NCI-H1105 treated with DMSO at 0.1 percent for 48 hours (cell line): Measurements from ENCODE around the gene APPBP2.
"Not testable (repeated sequence)": the region's sequence is repeated elsewhere in the genome, so short reads cannot be mapped to it uniquely, and the experiment has no call there.

Experiments used
- DNase-seq: peaks from one replicate; lab custom pipeline; 2025; lab: John Stamatoyannopoulos, UW

Gene APPBP2

GRCh38 chr17:60525685-60526514 lies at the start of gene APPBP2:
TSS of gene APPBP2 (minus strand) at chr17:60526242. CDS start at chr17:60525931, 311 bp downstream.
- peak; percentile 68 for DNase-seq

GRCh38 chr17:60573236-60574051 lies 47.4 kb upstream of the APPBP2 start:
- DNase-seq = no peak

- no peak for DNase-seq
Measured at GRCh38 chr17:60565233-60565632, 39.2 kb upstream of the APPBP2 start.

- DNase-seq = no peak
Measured at GRCh38 chr17:60563743-60564142, 37.7 kb upstream of the APPBP2 start.

GRCh38 chr17:60562421-60562820 lies 36.4 kb upstream of the APPBP2 start:
- DNase-seq = no peak

GRCh38 chr17:60560860-60561257 lies 34.8 kb upstream of the APPBP2 start:
- DNase-seq = no peak

- DNase-seq = no peak
Measured at GRCh38 chr17:60559995-60560859, 34.2 kb upstream of the APPBP2 start.

- no peak for DNase-seq
Measured at GRCh38 chr17:60559659-60559994, 33.6 kb upstream of the APPBP2 start.

- DNase-seq = no peak
Measured at GRCh38 chr17:60557805-60558204, 31.8 kb upstream of the APPBP2 start.

GRCh38 chr17:60555786-60556185 lies 29.7 kb upstream of the APPBP2 start:
- no peak for DNase-seq

- DNase-seq = peak; percentile 8
Measured at GRCh38 chr17:60554377-60554788, 28.3 kb upstream of the APPBP2 start.

GRCh38 chr17:60552255-60552654 lies 26.2 kb upstream of the APPBP2 start:
- DNase-seq = not testable (repeated sequence)

- no peak for DNase-seq
Measured at GRCh38 chr17:60548990-60549389, 22.9 kb upstream of the APPBP2 start.

- no peak for DNase-seq
Measured at GRCh38 chr17:60545465-60546191, 19.6 kb upstream of the APPBP2 start.

- no peak for DNase-seq
Measured at GRCh38 chr17:60542071-60542470, 16.0 kb upstream of the APPBP2 start.

GRCh38 chr17:60540460-60540859 lies 14.4 kb upstream of the APPBP2 start:
- DNase-seq = no peak

GRCh38 chr17:60539807-60540206 lies 13.8 kb upstream of the APPBP2 start:
- DNase-seq = no peak

GRCh38 chr17:60538726-60539125 lies 12.7 kb upstream of the APPBP2 start:
- no peak for DNase-seq

- no peak for DNase-seq
Measured at GRCh38 chr17:60535382-60536279, 9.6 kb upstream of the APPBP2 start.

GRCh38 chr17:60534613-60535157 lies 8.6 kb upstream of the APPBP2 start:
- DNase-seq = no peak
